ENCODE data around the gene SDR9C7.

Gene SDR9C7

GRCh38 chr12:56954057-56954957 is 20.1 kb upstream of the SDR9C7 start:
- no peak overlapping the region for H3K4me3 ChIP-seq (ENCODE audit: low read length)
- no peak for DNase-seq (ENCODE audit: low read depth)
- no peak for TF ChIP-seq CTCF (IDR thresholded peaks at IDR 0.05; ENCODE audit: insufficient read depth, low read depth, low read length, missing control alignments)

- no peak overlapping the region for H3K4me3 ChIP-seq (ENCODE audit: low read length)
- DNase-seq (ENCODE audit: low read depth): no peak
- TF ChIP-seq CTCF (IDR thresholded peaks at IDR 0.05; ENCODE audit: insufficient read depth, low read depth, low read length, missing control alignments): no peak
Measured at GRCh38 chr12:56953314-56953713, 19.1 kb upstream of the SDR9C7 start.

GRCh38 chr12:56951582-56952339 is 17.6 kb upstream of the SDR9C7 start:
- no peak for DNase-seq (ENCODE audit: low read depth)
- H3K4me3 ChIP-seq (ENCODE audit: low read length): no peak overlapping the region
- no peak for TF ChIP-seq CTCF (IDR thresholded peaks at IDR 0.05; ENCODE audit: insufficient read depth, low read depth, low read length, missing control alignments)

- no peak overlapping the region for H3K4me3 ChIP-seq (ENCODE audit: low read length)
- no peak for TF ChIP-seq CTCF (IDR thresholded peaks at IDR 0.05; ENCODE audit: insufficient read depth, low read depth, low read length, missing control alignments)
- no peak for DNase-seq (ENCODE audit: low read depth)
Measured at GRCh38 chr12:56948881-56949280, 14.7 kb upstream of the SDR9C7 start.

- DNase-seq (ENCODE audit: low read depth): no peak
- TF ChIP-seq CTCF (IDR thresholded peaks at IDR 0.05; ENCODE audit: insufficient read depth, low read depth, low read length, missing control alignments): no peak
- no peak overlapping the region for H3K4me3 ChIP-seq (ENCODE audit: low read length)
Measured at GRCh38 chr12:56948457-56948777, 14.2 kb upstream of the SDR9C7 start.

- H3K4me3 ChIP-seq (ENCODE audit: low read length): no peak overlapping the region
- no peak for TF ChIP-seq CTCF (IDR thresholded peaks at IDR 0.05; ENCODE audit: insufficient read depth, low read depth, low read length, missing control alignments)
- DNase-seq (ENCODE audit: low read depth): no peak
Measured at GRCh38 chr12:56947633-56948456, 13.6 kb upstream of the SDR9C7 start.

Measured in epithelial cell of esophagus (primary cell).